SHP77 (cell line): ENCODE results near the gene GRK5.
"Not testable (repeated sequence)": the region's sequence is repeated elsewhere in the genome, so short reads cannot be mapped to it uniquely, and the experiment has no call there.

Source experiments
- DNase-seq, 2 experiments: peaks; one replicate each; lab custom pipeline; 2025; lab: John Stamatoyannopoulos, UW

GRK5 gene

DNA sequence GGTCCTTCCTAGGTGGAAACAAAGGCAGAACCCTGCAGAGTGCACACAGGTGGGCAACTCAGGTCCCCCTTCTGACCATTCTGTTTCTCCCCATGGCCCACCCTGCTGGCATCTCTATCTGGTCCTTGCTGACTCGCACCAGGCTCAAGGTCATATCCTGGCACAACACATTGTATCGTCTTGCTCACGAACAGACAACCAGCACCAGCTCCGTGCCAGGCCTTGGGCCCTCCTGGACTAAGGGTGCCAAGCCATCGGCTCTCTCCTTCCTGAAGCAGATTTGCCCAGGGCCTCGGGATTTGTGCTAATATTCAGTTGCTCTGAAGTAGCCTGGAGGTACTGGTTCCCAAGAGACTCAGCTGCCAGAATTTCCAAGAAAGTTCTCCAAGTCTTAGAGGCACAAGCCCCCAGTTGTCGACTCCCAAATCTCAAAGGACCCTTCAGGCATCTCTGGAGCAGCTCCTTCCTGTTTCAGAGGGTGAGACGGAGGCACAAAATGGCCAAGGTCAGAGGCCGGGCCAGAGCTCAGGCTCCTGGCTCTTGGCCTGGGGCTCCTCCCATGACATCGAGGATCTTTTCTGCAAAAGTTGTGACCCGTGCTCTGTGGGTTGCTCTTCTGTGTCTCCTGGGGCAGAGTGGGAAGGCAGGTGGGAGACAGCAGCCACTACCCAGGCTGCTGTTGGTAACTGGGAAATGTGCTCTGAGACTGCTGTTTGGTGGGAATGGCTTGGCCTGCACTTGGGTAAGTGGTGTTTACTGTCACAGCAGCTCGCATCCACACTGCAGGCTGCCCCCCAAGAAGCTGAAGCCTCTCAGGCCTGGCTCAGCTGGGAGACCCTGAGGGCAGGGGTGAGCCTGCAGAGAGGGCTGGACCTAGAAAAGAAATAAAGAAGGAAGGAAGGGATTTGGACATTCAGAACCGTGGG lies 213.8 kb downstream of the GRK5 start:
- DNase-seq, result no peak

- DNase-seq, result no peak
Measured at GRCh38 chr10:119421891-119422681, 214.7 kb downstream of the GRK5 start.

DNA sequence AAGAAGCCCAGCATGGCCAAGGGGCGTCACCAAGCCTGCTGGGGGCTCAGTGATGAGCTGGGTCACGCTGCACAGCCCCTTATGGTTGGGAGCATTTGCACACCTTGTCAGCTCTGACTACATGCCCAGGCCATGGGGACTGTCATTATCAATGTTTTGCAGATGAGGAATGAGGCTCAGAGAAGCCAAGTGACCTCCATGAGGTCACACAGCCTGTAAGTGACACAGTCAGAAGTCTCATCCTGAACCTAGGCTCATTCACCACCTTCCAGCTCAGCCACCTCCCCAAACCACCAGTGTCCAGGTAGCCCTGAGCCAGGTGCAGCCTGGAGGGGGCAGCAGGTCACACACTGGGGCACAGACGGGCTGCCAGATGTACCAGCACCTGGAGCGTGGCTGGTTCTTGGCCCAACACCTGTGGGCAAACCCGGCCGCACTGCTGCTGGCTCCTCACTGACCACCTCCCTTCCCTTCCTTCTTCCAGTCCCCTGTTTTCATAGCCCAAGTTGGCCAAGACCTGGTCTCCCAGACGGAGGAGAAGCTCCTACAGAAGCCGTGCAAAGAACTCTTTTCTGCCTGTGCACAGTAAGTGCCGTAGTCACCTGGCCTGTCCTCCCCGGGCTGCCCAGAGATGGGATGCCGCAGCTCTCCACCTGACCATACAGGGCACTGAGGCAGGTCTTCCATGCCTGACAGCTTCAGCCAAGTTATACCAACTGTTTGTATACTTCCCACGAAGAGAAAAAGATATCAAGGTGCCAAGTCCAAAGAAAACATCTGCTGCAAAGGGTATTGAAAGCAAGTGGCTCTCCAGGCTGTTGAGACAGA lies 215.5 kb downstream of the GRK5 start:
- no peak for DNase-seq

GRCh38 chr10:119423510-119424257 lies 216.3 kb downstream of the GRK5 start:
- DNase-seq, result no peak

DNA sequence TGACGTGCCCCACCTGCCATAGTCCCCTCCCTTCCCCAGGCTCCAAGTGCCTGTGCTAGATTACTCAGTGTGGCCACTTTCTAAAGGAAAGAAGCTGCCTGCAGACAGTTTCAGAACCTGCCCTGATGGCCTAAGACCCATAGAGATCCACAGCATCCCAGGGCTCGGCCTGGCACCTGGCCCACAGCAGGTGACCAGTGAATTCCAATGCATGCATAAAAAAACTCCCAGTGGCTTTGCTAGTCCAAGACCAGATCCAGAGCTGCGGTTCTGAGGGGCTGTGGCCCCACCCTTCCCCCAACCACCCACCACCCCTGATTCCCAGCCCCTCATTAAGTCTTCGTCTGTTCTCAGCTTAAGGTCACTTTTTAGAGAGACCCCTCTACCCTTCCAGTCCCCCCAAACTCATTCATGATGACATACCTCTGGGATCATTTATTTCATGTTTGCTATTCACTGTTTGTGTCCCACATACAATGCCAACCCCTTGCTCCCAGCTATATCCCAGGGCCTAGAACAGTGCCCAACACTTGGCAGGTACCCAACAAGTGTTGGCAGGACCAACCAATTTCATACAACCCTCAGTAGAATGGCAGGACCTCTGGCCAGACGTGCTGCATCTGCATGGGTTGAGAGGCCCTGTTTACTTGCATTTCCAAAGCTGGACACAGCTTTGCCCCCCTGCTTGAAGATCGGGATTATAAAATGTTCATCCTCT lies 217.0 kb downstream of the GRK5 start:
- no peak for DNase-seq

DNA sequence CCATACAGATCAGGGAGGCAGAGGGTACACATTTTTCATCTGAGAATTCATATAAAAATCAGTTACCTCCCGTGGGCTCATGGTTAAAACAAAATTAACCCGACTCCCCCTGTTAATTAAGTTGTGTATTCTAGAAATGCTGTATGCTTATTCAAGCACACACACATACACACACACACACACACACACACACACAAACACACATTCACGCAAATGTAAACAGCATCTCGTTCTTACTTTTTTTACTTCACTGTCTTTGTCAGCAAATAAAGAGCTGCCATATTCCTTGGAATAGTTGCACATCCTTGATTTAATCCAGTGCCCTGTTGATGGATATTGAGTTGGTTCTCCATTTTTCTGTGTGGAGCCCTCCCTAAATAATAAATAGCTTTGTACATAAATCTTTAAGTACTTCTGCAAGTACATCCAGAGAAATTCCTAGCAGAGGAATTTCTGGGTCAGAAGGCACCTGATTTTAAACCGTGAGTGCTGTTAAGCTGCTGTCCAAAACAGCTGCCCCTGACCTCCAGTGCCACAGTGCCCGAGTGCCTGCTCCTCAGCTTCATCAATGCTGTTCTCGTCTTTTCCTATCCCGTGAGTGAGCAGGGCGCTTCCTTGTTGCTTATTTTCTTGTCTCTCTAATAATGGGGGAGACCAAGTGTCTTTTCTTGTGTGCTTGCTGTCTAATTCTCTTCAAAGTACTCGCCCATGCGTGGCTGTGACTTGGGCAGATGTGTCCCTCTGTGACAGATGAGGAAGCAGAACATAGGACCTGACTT lies 217.9 kb downstream of the GRK5 start:
- no peak for DNase-seq

- no peak for DNase-seq
Measured at GRCh38 chr10:119425881-119426170, 218.5 kb downstream of the GRK5 start.

GRCh38 chr10:119426699-119427098 lies 219.3 kb downstream of the GRK5 start:
- no peak for DNase-seq

GRCh38 chr10:119427263-119427864 lies 220.0 kb downstream of the GRK5 start:
- no peak for DNase-seq

DNA sequence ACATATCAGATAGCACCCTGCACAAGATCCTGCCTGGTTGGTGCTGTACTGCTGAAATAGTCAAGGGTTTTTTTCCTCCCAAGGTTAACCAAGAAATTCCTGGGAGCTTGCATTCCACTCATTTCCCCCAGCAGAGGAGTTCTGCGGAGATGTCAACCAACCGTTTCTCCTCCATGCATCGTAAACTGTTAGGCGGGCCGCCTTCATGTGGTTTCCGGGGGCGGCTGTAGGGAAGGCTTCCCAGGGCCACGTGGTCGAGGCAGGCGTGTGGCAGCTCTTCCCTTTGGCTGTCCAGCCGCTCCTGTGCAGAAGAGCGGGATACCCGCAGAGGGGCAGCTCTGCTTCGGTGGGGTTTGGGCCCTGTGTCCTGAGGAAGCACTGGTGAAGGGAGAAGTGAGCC lies 221.4 kb downstream of the GRK5 start:
- no peak for DNase-seq

DNA sequence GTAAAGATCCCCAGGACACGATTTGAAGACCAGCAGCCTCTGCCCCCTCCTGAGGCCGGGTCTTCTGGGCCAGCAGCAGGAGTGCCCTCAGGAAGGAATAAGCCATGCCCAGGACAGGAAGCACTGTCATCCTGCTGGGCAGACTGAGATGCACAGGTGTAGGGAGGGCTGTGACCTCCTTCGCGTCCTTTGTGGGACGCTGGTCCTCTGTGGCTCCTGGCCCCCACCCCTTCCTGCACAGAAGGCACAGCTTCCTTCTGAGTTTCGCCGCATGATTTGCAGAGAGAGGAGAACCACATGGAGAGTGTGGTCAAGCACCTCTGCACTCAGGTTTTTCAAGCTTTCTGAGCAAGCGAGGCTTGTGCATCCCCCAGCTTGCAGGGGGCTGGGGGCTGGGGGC lies 222.4 kb downstream of the GRK5 start:
- no peak for DNase-seq

DNA sequence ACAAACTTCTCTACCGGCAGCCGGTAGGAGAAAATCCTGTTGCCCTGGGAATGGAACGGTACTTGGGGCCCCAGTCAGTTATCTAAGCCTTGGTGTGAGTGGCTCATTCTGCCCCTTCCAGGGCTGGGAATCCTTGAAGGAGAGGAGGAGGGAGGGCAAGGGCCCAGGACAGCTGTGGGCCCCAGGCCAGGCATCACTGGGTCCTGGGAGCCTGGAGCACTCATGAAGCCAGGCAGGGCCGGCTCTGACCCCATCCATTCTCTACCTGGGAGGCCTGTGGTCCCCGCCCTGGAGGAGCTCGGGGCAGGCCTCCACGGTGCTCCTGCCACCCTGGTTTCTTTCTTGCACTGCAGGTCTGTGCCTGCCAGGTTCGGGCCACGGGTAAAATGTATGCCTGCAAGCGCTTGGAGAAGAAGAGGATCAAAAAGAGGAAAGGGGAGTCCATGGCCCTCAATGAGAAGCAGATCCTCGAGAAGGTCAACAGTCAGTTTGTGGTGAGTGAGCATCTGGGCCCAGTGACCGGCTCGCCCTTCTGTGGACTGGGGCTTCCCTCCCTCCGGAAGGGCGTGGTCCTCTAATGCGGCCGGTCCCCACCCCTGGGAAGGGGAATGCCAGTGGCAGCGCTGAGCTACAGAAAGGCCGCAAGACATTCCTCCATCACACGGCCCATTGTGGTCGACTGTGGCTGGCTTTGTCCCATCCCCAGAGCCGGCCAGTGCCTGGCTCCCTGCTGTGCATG lies 223.8 kb downstream of the GRK5 start:
- no peak for DNase-seq

DNA sequence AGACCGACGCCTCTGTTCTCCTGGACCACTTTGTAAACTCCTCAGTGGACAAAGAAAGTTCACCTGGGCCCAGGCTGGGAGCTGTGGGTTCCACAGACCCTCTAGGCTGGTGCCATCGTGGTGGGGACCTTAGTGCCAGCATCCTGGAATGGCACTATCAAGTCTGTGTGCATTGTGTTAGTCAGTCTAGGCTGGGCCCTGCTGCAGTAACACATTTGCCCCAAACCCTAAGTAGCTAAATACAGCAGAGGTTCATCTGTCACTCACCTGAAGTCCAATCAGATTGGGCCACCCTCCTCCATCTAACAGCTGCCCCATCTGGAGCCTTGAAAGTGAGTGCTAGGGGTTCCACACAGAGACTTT lies 224.4 kb downstream of the GRK5 start:
- no peak for DNase-seq

DNA sequence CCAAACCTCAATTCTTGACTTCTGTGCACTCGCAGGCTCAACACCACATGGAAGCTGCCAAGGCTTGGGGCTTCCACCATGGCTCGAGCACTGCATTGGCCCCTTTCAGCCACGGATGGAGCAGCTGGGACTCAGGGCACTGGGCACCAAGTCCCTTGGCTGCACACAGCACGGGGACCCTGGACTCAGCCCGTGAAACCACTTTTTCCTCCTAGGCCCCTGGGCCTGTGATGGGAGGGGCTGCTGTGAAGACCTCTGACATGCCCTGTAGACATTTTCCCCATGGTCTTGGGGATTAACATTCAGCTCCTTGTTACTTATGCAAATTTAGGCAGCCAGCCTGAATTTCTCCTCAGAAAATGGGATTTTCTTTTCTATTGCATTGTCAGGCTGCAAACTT lies 227.6 kb downstream of the GRK5 start:
- not testable (repeated sequence) for DNase-seq

- DNase-seq, result no peak
Measured at GRCh38 chr10:119438717-119439116, 231.3 kb downstream of the GRK5 start.

DNA sequence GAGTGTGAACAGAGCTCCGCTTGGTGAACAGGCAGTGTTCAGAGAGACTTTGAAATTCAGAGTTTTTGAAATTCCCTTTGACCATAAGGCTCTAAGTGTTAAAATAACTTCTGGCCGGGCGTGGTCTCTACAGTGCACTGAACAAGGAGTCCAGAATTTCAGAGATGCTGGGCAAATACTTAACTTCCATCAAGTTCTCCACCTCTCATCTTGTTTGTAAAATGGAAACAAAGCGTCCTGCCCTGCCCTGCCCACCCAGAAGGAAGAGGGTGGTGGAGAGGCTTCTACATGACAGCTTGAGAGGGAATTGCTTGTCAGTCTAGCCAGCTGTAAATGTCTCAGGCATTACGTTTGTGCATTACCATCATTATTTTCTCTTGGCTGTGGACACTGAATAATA lies 232.6 kb downstream of the GRK5 start:
- no peak for DNase-seq

DNA sequence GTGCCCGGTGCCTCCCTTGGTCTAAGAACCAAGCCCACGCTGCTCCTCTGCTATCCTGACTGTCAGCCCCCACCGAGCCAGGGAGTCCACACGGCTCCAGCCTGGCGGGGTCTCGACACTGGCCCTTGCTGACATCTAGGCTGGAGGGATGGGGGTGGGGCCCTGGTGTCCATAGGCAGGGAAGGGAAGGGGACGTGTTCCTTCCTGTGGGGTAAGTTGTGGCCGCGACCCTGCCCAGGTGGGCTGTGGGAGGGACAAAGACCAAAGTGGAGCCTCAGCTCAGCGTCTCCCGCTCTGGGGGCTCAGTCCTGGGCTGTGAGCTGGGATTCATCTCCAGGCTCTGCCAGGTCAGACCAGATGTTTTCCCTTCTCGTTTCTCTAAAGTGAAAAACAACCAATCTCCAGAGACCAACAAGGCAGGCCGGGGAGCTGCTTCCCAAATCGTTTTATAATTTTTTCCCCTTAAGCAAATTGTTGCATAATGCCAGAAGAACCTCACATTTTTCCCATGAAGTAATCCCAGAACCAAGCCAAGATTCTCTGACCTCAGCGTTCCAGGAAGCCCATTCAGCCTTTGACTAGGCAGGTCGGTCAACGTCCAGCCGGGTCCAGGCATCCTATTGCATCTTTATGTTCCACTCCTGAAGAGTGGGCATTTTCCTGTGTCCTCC lies 233.9 kb downstream of the GRK5 start:
- no peak for DNase-seq

- peak in 1 of 2 experiments; percentile 3 for DNase-seq
Measured at GRCh38 chr10:119441921-119442757, 234.8 kb downstream of the GRK5 start.
